SK-N-SH treated with all-trans-retinoic acid at 6 μM for 48 hours (cell line): ENCODE results near the gene DPYSL3.

Source experiments
- ESRRG ChIP-seq: fragments of 250-450 bp; sonication (Bioruptor Pico); IDR thresholded peaks from 2 replicates; pipeline ENCODE4 v1.6.1; 2021; ENCODE audit warnings: mild to moderate bottlenecking
- ISL1 ChIP-seq: fragments of 250-450 bp; sonication (Bioruptor Pico); IDR thresholded peaks from 2 replicates; pipeline ENCODE4 v2.1.2; 2022; ENCODE audit warnings: mild to moderate bottlenecking, moderate library complexity
- OSR1 ChIP-seq: fragments of 250-450 bp; sonication (Bioruptor Pico); IDR thresholded peaks from 2 replicates; pipeline ENCODE4 v1.8.0; 2022; ENCODE audit warnings: moderate library complexity, mild to moderate bottlenecking, inconsistent platforms
- SNAI2 ChIP-seq: fragments of 250-450 bp; sonication (Bioruptor Pico); IDR thresholded peaks from 2 replicates; pipeline ENCODE4 v1.5.0; 2020; ENCODE audit warnings: mild to moderate bottlenecking, moderate library complexity
- TCF4 ChIP-seq: fragments of 250-450 bp; sonication (Bioruptor Pico); IDR thresholded peaks from 2 replicates; pipeline ENCODE4 v1.8.0; 2021; ENCODE audit warnings: mild to moderate bottlenecking, moderate library complexity, borderline replicate concordance
- TOX ChIP-seq: fragments of 250-450 bp; sonication (Bioruptor Pico); IDR thresholded peaks from 2 replicates; pipeline ENCODE4 v1.8.0; 2021; ENCODE audit warnings: mild to moderate bottlenecking, moderate library complexity, borderline replicate concordance

DNA sequence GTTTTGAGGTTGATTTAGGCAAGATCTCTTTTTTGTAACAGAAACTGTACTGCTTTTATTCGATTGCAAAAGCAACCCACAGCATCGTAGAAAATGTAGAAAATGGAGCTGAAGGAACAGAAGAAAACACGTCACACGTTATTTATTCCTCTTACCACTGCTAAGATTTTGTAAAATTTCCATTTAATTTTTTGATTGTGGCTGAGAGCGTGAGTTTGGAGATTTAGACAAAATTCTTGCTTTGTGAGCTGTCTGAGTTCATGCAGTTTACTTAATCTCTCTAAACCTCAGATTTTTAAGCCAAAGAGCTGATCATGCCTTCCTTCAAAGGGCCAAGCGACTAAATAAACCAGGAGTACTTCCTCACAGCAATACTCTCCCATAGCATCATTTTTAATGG lies 24.8 kb downstream of the DPYSL3 start:
- TF ChIP-seq TCF4 (no peak), ESRRG (CRISPR knock-in tag) (no peak), ISL1 (CRISPR knock-in tag) (no peak), OSR1 (CRISPR knock-in tag) (no peak), TOX (CRISPR knock-in tag) (no peak), SNAI2 (no peak)
